Common myeloid progenitor, CD34-positive (primary cell): ENCODE measurements around the gene C2orf78.

Experiments used
- CTCF ChIA-PET: fragments of 350-600 bp; sonication (Branson Sonifier 250); formaldehyde crosslinking; loops from one replicate; lab custom pipeline; 2021; ENCODE audit warnings: antibody characterized with exemption; lab: Charles Lee
- POLR2A ChIA-PET: fragments of 350-600 bp; sonication (Branson Sonifier 250); formaldehyde crosslinking; loops from one replicate; lab custom pipeline; 2021; ENCODE audit warnings: antibody characterized with exemption; lab: Charles Lee
- DNase-seq, 3 donors: peaks; one replicate each; pipeline versions ENCODE4 v3.0.0 to v3.0.0-alpha.2; 2013
- H3K27ac ChIP-seq, 2 experiments: 1 replicate in 1 of 2; 2 replicates in 1 of 2; pipeline ENCODE4 v1.7.0; 2013; ENCODE audit warnings: inconsistent platforms in 2 of 2, low read length in 2 of 2, mild to moderate bottlenecking in 2 of 2, low read depth in 1 of 2, moderate library complexity in 1 of 2; ENCODE audit not compliant: severe bottlenecking in 2 of 2, insufficient read depth in 1 of 2, poor library complexity in 1 of 2
- H3K27me3 ChIP-seq, 5 experiments: replicated peaks in 2 of 5; 1 replicate in 3 of 5; 2 replicates in 2 of 5; pipeline versions ENCODE4 v1.6.1 to v1.7.0; 2013; ENCODE audit warnings: low read length in 4 of 5, mild to moderate bottlenecking in 2 of 5, moderate library complexity in 2 of 5, inconsistent platforms in 1 of 5; ENCODE audit not compliant: insufficient read depth in 5 of 5, control insufficient read depth in 4 of 5
- H3K36me3 ChIP-seq, 4 experiments: 1 replicate in 2 of 4; 2 replicates in 2 of 4; pipeline versions ENCODE4 v1.6.1 to v1.7.0; 2013; ENCODE audit warnings: low read length in 3 of 4, control low read depth in 1 of 4, mild to moderate bottlenecking in 1 of 4; ENCODE audit not compliant: control insufficient read depth in 4 of 4, insufficient read depth in 4 of 4
- H3K4me1 ChIP-seq, 4 experiments: 1 replicate in 3 of 4; 2 replicates in 1 of 4; pipeline versions ENCODE4 v1.6.1 to v1.7.1; 2013; ENCODE audit warnings: low read length in 3 of 4, mild to moderate bottlenecking in 3 of 4, control low read depth in 1 of 4, inconsistent platforms in 1 of 4, moderate library complexity in 1 of 4; ENCODE audit not compliant: control insufficient read depth in 4 of 4, insufficient read depth in 4 of 4; ENCODE audit errors: control extremely low read depth in 1 of 4
- H3K4me3 ChIP-seq, 7 experiments: 1 replicate in 4 of 7; 2 replicates in 3 of 7; pipeline versions ENCODE4 v1.5.1 to v1.7.0; 2013; ENCODE audit warnings: mild to moderate bottlenecking in 7 of 7, low read length in 6 of 7, moderate library complexity in 6 of 7, inconsistent platforms in 2 of 7, low read depth in 2 of 7, control low read depth in 1 of 7; ENCODE audit not compliant: insufficient read depth in 4 of 7, control insufficient read depth in 1 of 7; ENCODE audit errors: extremely low read depth in 1 of 7
- H3K9me3 ChIP-seq, 5 experiments: 1 replicate in 4 of 5; 2 replicates in 1 of 5; pipeline versions ENCODE4 v1.6.1 to v1.7.1; 2013; ENCODE audit warnings: low read length in 4 of 5, mild to moderate bottlenecking in 2 of 5, inconsistent platforms in 1 of 5, low read depth in 1 of 5, moderate library complexity in 1 of 5; ENCODE audit not compliant: control insufficient read depth in 4 of 5, insufficient read depth in 2 of 5; ENCODE audit errors: control extremely low read depth in 1 of 5
- WGBS: methylation state at CpG from one replicate; pipeline ENCODE4 v1.1.5; 2013; ENCODE audit not compliant: insufficient coverage; 5-methylcytosine and 5-hydroxymethylcytosine counted together

C2orf78 gene

DNA sequence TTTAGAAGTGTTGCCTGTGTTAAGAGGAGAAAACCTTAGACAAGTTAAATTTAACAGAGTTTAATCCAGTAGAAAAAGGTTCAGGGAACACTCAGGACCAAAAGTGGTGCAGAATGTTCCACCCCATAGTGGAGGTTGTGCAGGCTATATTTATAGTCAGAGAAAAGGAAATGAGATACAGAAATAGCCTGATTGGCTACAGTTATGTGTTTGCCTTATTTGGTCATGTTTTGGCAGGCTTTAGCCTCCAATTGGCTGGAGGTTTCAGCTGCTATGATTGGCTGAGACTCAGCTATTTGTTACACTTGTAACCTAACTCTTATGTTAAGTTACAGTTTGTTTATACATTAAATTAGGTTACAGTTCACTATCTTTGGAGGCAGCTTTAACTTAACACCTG, 48.9 kb downstream of the C2orf78 start:
- H3K27ac ChIP-seq: peak overlapping the region in 1 of 2 experiments; percentile 21
- H3K9me3 ChIP-seq: no peaks in the 10 kb centered on the region
- POLR2A ChIA-PET: no interaction called here
- H3K36me3 ChIP-seq: peaks cover 2 to 43% (median 32%) of the 10 kb centered on the region in 4 experiments
- H3K4me3 ChIP-seq: no peak overlapping the region
- H3K4me1 ChIP-seq: peaks cover 13 to 30% (median 22%) of the 10 kb centered on the region in 4 experiments
- no peaks in the 10 kb centered on the region for H3K27me3 ChIP-seq
- CTCF ChIA-PET: interaction anchor here (1.6 to 4.5 kb wide), 3 partner anchors 12 to 155 kb away, joined by 3 to 23 read pairs (median 4); no protein-coding TSS in a partner anchor
- peak in 2 of 3 donors; percentile 46 to 65 for DNase-seq

DNA sequence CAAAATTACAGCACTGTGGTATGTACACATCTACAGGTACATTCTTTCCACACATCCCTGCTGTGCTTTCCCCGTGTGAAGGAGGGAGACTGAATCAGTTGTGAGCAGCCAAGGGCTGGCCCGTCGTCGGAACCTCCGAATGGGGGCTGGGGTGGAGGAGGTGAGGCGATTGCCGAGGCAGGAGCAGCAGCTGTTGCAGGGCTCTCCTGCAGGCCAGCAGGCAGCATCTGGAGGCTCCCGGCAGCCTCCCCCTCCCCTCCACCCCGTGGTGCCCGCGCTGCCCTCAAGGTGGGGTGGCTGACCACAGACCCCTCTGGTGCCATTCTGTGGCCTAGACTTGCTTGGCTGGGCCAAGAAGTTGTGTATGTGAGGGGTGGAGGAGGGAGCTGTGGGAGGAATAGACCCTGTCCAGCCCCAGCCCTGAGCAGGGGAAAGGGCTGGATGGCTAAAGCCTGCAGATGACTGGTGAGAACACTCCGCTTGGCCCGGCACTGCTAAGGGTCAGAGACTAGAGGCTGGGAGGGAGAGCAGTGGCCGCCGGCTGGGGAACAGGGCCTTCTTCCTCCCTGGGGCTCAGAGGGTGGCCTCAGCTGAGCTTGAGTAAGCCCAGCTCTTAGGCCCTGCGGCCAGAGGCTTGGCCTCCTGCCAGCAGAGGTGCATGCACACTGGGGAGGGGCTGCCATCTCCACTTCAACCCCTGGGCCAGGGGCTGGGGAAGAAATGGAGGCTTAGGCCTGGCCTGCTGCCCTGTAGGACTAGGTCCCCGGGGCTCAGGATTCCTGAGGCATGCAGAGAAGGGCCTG, 52.4 kb downstream of the C2orf78 start:
- ChIA-PET POLR2A (no interaction called here), CTCF (no interaction called here)
- Histone ChIP-seq H3K27me3 (no peaks in the 10 kb centered on the region), H3K4me3 (no peak overlapping the region), H3K4me1 (peaks cover 3 to 20% (median 9%) of the 10 kb centered on the region in 4 experiments), H3K9me3 (no peaks in the 10 kb centered on the region), H3K36me3 (peaks cover 2 to 43% (median 34%) of the 10 kb centered on the region in 4 experiments), H3K27ac (no peak overlapping the region)
- WGBS: 100% methylated on average over 3 of the region's 17 CpGs
- DNase-seq: no peak

DNA sequence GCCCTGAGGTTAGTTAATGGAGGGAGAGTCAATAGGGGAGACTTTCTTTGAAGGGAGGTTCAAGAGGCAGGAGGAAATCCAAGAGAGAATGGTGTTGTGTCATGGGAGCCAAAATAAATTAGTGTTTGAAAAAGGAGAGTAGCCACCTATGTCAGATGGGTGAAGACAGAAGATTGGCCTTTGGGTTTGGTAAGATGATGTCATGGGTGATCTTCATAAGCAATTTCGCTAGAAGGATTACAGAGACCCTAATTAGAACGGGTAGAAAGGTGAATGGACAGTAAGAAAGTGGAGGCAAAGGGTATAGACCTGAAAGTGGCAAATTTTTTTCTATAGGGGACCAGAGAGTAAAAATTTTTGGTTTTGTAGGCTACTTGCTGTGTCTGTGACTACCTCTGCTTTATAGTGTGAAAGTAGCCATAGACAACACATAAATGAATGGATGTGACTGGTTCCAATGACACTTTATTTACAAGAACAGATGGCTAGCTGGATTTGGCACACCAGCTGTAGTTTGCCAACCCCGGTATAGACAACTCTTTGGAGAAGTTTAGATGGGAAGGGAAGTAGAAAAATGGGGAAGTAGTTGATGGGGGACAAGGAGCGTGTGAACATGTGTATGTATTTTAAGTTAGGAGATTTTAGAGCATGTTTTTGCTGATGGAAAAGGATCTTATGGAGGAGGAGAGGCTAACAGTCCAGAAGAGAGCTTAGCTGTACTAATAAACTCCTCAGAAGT, 54.0 kb downstream of the C2orf78 start:
- peaks cover 3 to 39% (median 26%) of the 10 kb centered on the region in 4 experiments for H3K36me3 ChIP-seq
- H3K27me3 ChIP-seq: no peaks in the 10 kb centered on the region
- ChIA-PET POLR2A (no interaction called here), CTCF (interaction anchor here (1.1 to 1.2 kb wide), 2 partner anchors 15 to 82 kb away, joined by 3 to 5 read pairs; no protein-coding TSS in a partner anchor)
- H3K4me1 ChIP-seq: peaks cover 3 to 14% (median 6%) of the 10 kb centered on the region in 4 experiments
- H3K9me3 ChIP-seq: no peaks in the 10 kb centered on the region
- 46% methylated on average over 4 of the region's 4 CpGs for whole genome bisulfite sequencing
- H3K4me3 ChIP-seq: no peak overlapping the region
- DNase-seq: peak in 2 of 3 donors; percentile 68 to 72
- no peak overlapping the region for H3K27ac ChIP-seq

DNA sequence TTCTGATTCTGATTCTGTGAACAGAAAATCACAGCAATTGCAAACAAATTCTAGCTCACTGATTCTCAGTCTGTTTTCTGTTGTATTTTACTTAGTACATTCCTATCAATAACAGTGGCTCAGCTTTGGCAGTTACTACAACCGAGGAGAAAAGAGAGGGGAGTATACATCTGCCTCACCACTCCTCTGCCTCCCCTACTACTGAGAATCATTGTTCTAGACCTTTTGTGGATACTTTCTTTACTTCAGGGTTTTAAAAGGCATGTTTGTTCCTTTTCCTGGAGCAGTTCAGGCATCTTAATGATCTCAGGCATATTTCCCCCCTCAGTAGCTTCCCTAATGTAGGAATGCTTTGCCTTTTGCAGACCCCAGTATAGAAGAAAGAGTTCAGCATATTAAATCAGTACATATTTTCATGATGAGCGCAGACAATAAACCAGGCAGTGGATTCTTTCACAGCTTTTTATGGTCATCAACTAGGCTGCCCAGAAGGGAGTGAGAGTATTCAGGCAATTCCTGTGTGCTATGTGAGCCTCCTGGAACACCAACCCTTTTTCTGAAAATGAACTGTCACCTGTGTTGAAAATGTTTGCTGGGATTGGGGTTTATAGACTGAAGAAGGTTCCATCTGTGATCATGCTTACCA, 55.0 kb downstream of the C2orf78 start:
- Histone ChIP-seq H3K4me1 (peaks cover 3 to 14% (median 9%) of the 10 kb centered on the region in 4 experiments), H3K27ac (no peak overlapping the region), H3K4me3 (no peak overlapping the region), H3K9me3 (no peaks in the 10 kb centered on the region), H3K36me3 (peaks cover 3 to 31% (median 20%) of the 10 kb centered on the region in 4 experiments), H3K27me3 (no peaks in the 10 kb centered on the region)
- ChIA-PET POLR2A (no interaction called here), CTCF (interaction anchor here (0.5 to 1.2 kb wide), 4 partner anchors 12 to 241 kb away, joined by 3 to 5 read pairs (median 4); no protein-coding TSS in a partner anchor)
- DNase-seq: no peak
- WGBS: 100% methylated on average over 1 of the region's 2 CpGs

DNA sequence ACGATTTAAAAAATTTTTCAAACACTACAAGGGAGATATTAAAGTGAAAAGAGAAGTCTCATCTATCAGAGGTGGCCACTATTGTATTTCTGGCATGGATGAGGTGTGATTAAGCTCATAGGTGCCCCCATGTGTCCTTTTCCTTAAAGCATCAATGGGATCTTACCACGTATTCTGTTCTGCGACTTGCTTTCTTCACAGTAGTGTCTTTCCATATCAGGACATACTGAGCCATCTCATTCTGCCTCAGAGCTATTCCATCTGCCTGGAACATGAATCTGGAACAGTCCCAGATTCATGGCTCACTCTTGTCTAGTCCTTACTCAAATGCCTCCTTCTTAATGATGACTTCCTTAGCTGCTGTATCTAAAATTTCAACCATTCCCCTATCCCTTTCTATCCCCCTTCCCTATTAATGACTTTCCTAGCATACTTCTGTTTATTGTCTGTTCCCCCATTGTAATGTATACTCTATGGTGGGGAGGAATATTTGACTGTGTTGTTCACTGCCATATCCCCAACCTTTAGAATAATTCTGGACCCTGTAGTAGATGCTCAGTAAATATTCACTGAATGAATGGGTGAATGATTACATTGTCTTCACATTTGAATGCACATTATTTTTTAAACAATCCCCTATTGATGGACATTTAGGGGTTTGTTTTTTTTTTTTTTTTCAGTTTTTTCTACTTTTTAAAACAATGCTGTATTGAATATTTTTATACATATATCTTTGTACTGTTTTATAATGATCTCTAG, 55.8 kb downstream of the C2orf78 start:
- no peak for DNase-seq
- POLR2A ChIA-PET: no interaction called here
- Histone ChIP-seq H3K4me3 (no peak overlapping the region), H3K9me3 (no peaks in the 10 kb centered on the region), H3K36me3 (peaks cover 5 to 29% (median 18%) of the 10 kb centered on the region in 4 experiments), H3K27me3 (no peaks in the 10 kb centered on the region), H3K4me1 (peaks cover 3 to 22% (median 10%) of the 10 kb centered on the region in 4 experiments), H3K27ac (no peak overlapping the region)
- CTCF ChIA-PET: interaction anchor here (0.5 to 1.2 kb wide), 3 partner anchors 13 to 240 kb away, joined by 3 to 4 read pairs (median 4); no protein-coding TSS in a partner anchor
- WGBS: 93% methylated on average over 2 of the region's 3 CpGs

DNA sequence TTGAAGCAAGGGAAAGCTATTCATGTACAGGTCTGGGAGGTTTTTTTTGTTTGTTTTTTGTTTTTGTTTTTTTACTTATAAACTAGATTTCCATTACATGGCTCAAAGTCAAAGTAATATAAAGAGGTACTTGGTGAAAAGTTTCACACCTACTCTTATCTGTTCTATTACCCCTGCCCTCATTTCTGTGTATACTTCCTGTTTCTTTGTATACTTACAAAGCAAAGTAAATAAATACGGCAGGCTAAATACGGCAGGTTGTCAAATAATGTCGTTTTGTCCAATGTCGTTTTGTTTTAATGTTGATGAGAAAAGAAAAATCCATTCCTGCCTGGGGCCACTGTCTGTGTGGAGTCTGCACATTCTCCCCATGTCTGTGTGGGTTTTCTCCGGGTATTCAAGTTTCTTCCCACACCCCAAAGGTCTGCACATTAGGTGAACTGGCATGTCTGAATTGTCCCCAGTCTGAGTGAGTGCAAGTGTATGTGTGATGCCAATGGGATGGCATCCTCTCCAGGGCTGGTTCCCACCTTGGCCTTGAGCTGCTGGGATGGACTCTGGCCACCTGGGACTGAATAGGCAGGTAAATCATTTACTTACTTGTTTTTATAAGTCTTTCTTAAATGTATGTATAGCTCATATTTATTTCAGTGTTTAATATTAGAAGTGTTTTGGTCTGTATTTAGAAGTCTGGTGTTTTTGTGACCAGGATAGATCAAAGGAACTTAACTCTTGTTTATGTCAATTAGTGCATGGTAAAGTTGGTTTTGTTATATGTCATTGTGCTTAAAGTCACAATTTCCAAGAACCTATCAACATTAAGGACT, 58.1 kb downstream of the C2orf78 start:
- Histone ChIP-seq H3K4me1 (peaks cover 3 to 23% (median 10%) of the 10 kb centered on the region in 4 experiments), H3K27me3 (no peaks in the 10 kb centered on the region), H3K9me3 (no peaks in the 10 kb centered on the region), H3K36me3 (peaks cover 10 to 39% (median 23%) of the 10 kb centered on the region in 4 experiments), H3K27ac (no peak overlapping the region), H3K4me3 (no peak overlapping the region)
- WGBS: no CpG with 5 or more reads among the region's 5 CpGs
- no peak for DNase-seq
- ChIA-PET CTCF (interaction anchor here (0.7 to 5.9 kb wide), 3 partner anchors 9 to 20 kb away, joined by 3 to 24 read pairs (median 23); no protein-coding TSS in a partner anchor), POLR2A (no interaction called here)
